Loucy (cell line): ENCODE results near the gene SCN11A.

ENCODE experiments used
- EZH2phosphoT487 ChIP-seq: fragments of 200-600 bp; IDR thresholded peaks from 2 replicates; pipeline ENCODE4 v1.6.1; 2018; ENCODE audit warnings: antibody characterized with exemption, mild to moderate bottlenecking, moderate library complexity, borderline replicate concordance
- TF ChIP-seq, protein P1 (sequence below): fragments of 200-600 bp; sonication (generic); conservative IDR thresholded peaks from 2 replicates; pipeline ENCODE4 v1.5.1; 2014; ENCODE audit warnings: mild to moderate bottlenecking, antibody characterized with exemption, low read length

GRCh38 chr3:39019299-39019698 lies 32.4 kb downstream of the SCN11A start:
- TF ChIP-seq, protein P1, sequence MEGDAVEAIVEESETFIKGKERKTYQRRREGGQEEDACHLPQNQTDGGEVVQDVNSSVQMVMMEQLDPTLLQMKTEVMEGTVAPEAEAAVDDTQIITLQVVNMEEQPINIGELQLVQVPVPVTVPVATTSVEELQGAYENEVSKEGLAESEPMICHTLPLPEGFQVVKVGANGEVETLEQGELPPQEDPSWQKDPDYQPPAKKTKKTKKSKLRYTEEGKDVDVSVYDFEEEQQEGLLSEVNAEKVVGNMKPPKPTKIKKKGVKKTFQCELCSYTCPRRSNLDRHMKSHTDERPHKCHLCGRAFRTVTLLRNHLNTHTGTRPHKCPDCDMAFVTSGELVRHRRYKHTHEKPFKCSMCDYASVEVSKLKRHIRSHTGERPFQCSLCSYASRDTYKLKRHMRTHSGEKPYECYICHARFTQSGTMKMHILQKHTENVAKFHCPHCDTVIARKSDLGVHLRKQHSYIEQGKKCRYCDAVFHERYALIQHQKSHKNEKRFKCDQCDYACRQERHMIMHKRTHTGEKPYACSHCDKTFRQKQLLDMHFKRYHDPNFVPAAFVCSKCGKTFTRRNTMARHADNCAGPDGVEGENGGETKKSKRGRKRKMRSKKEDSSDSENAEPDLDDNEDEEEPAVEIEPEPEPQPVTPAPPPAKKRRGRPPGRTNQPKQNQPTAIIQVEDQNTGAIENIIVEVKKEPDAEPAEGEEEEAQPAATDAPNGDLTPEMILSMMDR, result no peak
- TF ChIP-seq EZH2phosphoT487, result no peak
